Sigmoid colon (tissue), 7 donors: ENCODE measurements around the gene DNAH10. TPM values are rescaled to one million over a fixed set of nuclear protein-coding genes. Genes with fewer than 3 reads are reported as not detected.
"Not testable (repeated sequence)": the region's sequence is repeated elsewhere in the genome, so short reads cannot be mapped to it uniquely, and the experiment has no call there.

Experiments used
- DNase-seq: peaks from one replicate; pipeline ENCODE4 v3.0.0-alpha.2; 2019
- H3K27ac ChIP-seq, 4 donors: fragments of 200-600 bp; sonication (generic); one replicate each; pipeline ENCODE4 v1.5.1; 2016 to 2019; ENCODE audit warnings: mild to moderate bottlenecking in 1 of 4
- H3K27me3 ChIP-seq, 3 donors: fragments of 200-600 bp; sonication (generic); one replicate each; pipeline ENCODE4 v1.5.1; 2019; ENCODE audit warnings: mild to moderate bottlenecking in 1 of 3
- H3K36me3 ChIP-seq, 4 donors: fragments of 200-600 bp; sonication (generic); one replicate each; pipeline ENCODE4 v1.5.1; 2016 to 2019
- H3K4me1 ChIP-seq, 4 donors: fragments of 200-600 bp; sonication (generic); one replicate each; pipeline ENCODE4 v1.5.1; 2017 to 2019
- H3K4me3 ChIP-seq, 4 donors: fragments of 200-600 bp; sonication (generic); one replicate each; pipeline ENCODE4 v1.5.1; 2017 to 2019; ENCODE audit warnings: mild to moderate bottlenecking in 2 of 4, moderate library complexity in 1 of 4
- H3K9me3 ChIP-seq, 4 donors: fragments of 200-600 bp in 3 of 4; sonication (generic) in 3 of 4; one replicate each; pipeline versions ENCODE4 v1.5.1 to v1.6.1; 2013 to 2019
- EP300 ChIP-seq, 4 donors: sonication (generic); formaldehyde crosslinking; IDR thresholded peaks; one replicate each; pipeline ENCODE4 v1.6.1; 2017; ENCODE audit warnings: antibody characterized with exemption in 4 of 4
- POLR2A ChIP-seq, 2 donors: fragments of 450-650 bp; IDR thresholded peaks; one replicate each; pipeline ENCODE4 v1.6.1; 2016; ENCODE audit warnings: antibody characterized with exemption in 2 of 2, mild to moderate bottlenecking in 2 of 2, moderate library complexity in 2 of 2
- POLR2AphosphoS5 ChIP-seq, 4 donors: sonication (generic); formaldehyde crosslinking; IDR thresholded peaks; one replicate each; pipeline ENCODE4 v1.6.1; 2017; ENCODE audit warnings: antibody characterized with exemption in 4 of 4
- WGBS, 2 donors: extraction: QIAGEN DNeasy Blood & Tissue Kit; methylation state at CpG; one replicate each; pipeline ENCODE4 v1.1.7; 2013; 5-methylcytosine and 5-hydroxymethylcytosine counted together
- intact Hi-C: fragments of 100-400 bp; cut with DNase I; formaldehyde crosslinking; loops from one replicate; pipeline ENCODE4 v1.15.1; 2023
- polyA plus RNA-seq, 3 donors: library from polyadenylated mRNA; stranded (reverse); fragments of 200-250 nt; gene quantifications; one replicate each; pipeline ENCODE4 v1.2.3, GENCODE V29; 2013
- total RNA-seq, 4 donors: library from RNA; depleted of rRNA; stranded (reverse); fragments of >200 nt; gene quantifications; one replicate each; pipeline ENCODE4 v1.1.0, GENCODE V29; 2016
- TF ChIP-seq, protein P1 (sequence below), 4 experiments: fragments of 450-650 bp in 3 of 4; fragments of 200-600 bp in 1 of 4; IDR thresholded peaks; one replicate each; pipeline ENCODE4 v1.5.1; 2016 to 2019; ENCODE audit warnings: antibody characterized with exemption in 4 of 4, mild to moderate bottlenecking in 3 of 4, moderate library complexity in 2 of 4
- donor health status: healthy with polysubstance abuse.
- donor health status: Bipolar disorder and iron deficiency.
- donor health status: healthy.

Gene DNAH10
- total and polyA plus RNA-seq, 7 donors = under 0.01 to 0.29 (median 0.16) TPM; not detected in 4

DNA sequence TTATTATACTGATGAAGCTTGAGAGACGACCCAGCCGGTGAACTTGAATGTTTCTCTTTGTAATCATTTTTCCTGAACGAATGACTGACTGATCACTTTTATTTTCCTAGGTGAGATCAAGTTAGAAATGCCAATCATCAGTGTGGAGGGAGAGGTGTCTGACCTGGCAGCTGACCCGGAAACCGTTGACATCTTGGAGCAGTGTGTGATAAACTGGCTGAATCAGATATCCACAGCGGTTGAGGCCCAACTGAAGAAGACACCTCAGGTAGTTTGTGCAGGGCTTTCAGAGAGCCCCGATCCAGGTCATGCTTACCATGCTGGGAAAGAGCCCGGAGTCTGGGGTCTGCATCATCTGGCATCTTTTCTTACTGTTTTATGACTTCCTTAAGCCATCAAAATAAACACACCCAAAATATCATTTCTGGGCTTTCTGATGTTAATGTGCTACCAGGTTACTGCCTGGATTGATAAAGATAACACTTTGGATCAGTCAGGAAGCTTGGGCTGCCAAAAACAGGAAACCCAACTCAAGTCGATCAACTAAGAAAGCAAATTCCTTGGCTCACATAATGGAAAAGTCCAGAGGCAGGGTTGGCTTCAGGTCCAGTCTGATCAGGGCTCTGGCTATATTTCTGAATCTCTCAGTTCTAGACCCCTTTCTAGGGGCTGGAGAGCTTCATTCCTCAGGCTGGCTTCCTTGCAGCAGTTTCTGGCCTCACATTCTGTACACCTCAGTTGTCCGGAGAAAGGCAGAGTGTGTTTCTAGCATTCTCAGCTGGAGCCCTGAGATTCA lies 21.1 kb downstream of the DNAH10 start:
- Histone ChIP-seq H3K27me3 (no peaks in the 10 kb centered on the region), H3K4me1 (no peaks in the 10 kb centered on the region), H3K36me3 (no peaks in the 10 kb centered on the region), H3K27ac (no peak overlapping the region), H3K9me3 (no peaks in the 10 kb centered on the region), H3K4me3 (no peak overlapping the region)
- TF ChIP-seq POLR2AphosphoS5 (IDR thresholded peaks at IDR 0.05) = no peak
- no peak for TF ChIP-seq EP300 (IDR thresholded peaks at IDR 0.05)
- TF ChIP-seq, protein P1, sequence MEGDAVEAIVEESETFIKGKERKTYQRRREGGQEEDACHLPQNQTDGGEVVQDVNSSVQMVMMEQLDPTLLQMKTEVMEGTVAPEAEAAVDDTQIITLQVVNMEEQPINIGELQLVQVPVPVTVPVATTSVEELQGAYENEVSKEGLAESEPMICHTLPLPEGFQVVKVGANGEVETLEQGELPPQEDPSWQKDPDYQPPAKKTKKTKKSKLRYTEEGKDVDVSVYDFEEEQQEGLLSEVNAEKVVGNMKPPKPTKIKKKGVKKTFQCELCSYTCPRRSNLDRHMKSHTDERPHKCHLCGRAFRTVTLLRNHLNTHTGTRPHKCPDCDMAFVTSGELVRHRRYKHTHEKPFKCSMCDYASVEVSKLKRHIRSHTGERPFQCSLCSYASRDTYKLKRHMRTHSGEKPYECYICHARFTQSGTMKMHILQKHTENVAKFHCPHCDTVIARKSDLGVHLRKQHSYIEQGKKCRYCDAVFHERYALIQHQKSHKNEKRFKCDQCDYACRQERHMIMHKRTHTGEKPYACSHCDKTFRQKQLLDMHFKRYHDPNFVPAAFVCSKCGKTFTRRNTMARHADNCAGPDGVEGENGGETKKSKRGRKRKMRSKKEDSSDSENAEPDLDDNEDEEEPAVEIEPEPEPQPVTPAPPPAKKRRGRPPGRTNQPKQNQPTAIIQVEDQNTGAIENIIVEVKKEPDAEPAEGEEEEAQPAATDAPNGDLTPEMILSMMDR (IDR thresholded peaks at IDR 0.05) = no peak
- TF ChIP-seq POLR2A (IDR thresholded peaks at IDR 0.05) = no peak
- intact Hi-C loops = no loop called here
- DNase-seq = no peak
- WGBS, 2 donors = 87 to 89% methylated on average over 10 of the region's 10 CpGs

DNA sequence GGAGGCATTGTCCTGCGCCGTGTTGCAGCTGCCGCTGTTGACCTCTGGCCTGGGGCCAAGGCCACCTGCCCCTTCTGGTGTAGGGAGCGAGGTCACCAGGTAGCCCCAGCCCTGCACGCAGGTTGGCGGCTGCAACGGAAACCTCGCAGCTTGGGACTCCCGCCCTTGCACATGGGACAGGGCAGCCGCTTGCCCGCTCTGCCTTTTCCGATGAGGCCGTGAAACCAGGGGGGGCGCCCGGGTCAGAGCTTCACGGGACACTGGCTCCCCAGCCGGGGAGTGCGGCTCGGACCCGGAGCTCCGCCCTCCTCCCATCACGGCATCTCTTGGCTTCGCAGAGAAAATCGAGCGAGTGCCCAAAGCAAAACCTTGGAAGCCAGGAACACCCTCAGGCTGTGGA lies 25.4 kb downstream of the DNAH10 start:
- H3K27ac ChIP-seq = no peak overlapping the region
- no peaks in the 10 kb centered on the region for H3K27me3 ChIP-seq
- no peaks in the 10 kb centered on the region for H3K4me1 ChIP-seq
- intact Hi-C loops = no loop called here
- no peak overlapping the region for H3K4me3 ChIP-seq
- no peak for TF ChIP-seq POLR2AphosphoS5 (IDR thresholded peaks at IDR 0.05)
- TF ChIP-seq POLR2A (IDR thresholded peaks at IDR 0.05) = no peak
- TF ChIP-seq, protein P1 (IDR thresholded peaks at IDR 0.05) = no peak
- no peak for TF ChIP-seq EP300 (IDR thresholded peaks at IDR 0.05)
- no peak for DNase-seq
- 93% methylated on average over 25 of the region's 25 CpGs for WGBS, 2 donors
- H3K9me3 ChIP-seq = no peaks in the 10 kb centered on the region
- no peaks in the 10 kb centered on the region for H3K36me3 ChIP-seq

DNA sequence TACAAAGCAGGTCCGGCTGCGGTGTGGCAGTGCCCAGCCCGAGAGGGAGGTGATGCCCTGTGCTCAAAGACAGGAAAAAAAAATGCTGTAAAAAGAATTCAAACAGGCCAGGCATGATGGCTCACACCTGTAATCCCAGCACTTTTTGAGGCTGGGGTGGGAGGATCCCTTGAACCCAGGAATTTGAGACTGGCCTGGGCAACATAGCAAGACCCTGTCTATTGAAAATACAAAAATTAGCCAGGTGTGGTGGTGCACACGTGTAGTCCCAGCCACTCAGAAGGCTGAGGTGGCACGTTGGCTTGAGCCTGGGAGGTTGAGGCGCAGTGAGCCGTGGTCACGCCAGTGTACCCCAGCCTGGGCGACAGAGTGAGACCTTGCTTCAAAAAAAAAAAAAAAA lies 26.4 kb downstream of the DNAH10 start:
- intact Hi-C loops = no loop called here
- DNase-seq = no peak
- 73 to 89% methylated on average over 9 of the region's 9 CpGs for WGBS, 2 donors
- Histone ChIP-seq H3K4me1 (no peaks in the 10 kb centered on the region), H3K9me3 (no peaks in the 10 kb centered on the region), H3K4me3 (no peak overlapping the region), H3K36me3 (no peaks in the 10 kb centered on the region), H3K27me3 (no peaks in the 10 kb centered on the region), H3K27ac (no peak overlapping the region)
- TF ChIP-seq, protein P1 (IDR thresholded peaks at IDR 0.05) = no peak
- TF ChIP-seq EP300 (IDR thresholded peaks at IDR 0.05) (no peak), POLR2AphosphoS5 (IDR thresholded peaks at IDR 0.05) (no peak), POLR2A (IDR thresholded peaks at IDR 0.05) (no peak)

DNA sequence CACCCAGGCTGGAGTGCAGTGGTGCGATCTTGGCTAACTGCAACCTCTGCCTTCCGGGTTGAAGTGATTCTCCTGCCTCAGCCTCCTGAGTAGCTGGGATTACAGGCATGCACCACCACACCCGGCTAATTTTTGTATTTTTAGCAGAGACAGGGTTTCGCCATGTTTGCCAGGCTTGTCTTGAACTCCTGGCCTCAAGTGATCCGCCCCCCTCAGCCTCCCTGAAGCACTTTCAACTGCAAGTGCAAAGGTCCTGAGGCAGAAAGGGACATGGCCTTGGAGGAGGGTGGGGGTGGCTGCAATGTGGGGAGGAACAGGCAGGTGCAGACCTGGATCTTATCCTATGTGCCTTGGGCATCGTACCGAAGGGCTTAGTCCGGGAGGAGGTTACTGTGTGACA lies 27.3 kb downstream of the DNAH10 start:
- DNase-seq, H3K4me3 ChIP-seq, H3K4me1 ChIP-seq, H3K36me3 ChIP-seq, intact Hi-C loops, H3K27me3 ChIP-seq, H3K27ac ChIP-seq, H3K9me3 ChIP-seq: not testable (repeated sequence)
- WGBS, 2 donors = 92 to 94% methylated on average over 8 of the region's 8 CpGs

DNA sequence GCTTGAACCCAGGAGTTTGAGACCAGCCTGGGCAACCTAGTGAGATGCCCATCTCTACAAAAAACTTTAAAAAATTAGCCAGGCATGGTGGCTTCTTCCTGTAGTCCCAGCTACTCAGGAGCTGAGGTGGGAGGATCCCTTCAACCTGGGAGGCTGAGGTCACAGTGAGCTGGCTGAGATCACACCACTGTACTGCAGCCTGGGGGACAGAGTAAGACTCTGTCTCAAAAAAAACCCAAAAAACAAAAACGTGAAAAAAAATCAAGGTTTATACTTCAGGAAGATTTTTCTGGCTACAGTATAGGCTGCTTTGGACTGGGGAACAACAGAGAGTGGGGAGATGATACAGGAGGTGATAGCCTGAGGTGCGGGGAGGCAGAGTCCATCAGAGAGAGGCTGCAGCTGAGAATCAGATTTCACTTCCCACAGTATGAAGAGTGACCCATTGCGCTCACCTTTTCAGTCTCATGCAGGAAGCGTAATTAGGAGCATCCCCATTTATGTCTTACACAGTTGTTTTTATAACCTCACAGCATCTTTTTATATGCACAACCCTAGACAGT lies 28.9 kb downstream of the DNAH10 start:
- Histone ChIP-seq H3K36me3 (no peaks in the 10 kb centered on the region), H3K27ac (no peak overlapping the region), H3K27me3 (no peaks in the 10 kb centered on the region), H3K9me3 (no peaks in the 10 kb centered on the region), H3K4me3 (no peak overlapping the region), H3K4me1 (no peaks in the 10 kb centered on the region)
- no peak for DNase-seq
- intact Hi-C loops = no loop called here
- WGBS, 2 donors = 86 to 88% methylated on average over 4 of the region's 4 CpGs
- TF ChIP-seq POLR2AphosphoS5 (IDR thresholded peaks at IDR 0.05) = no peak
- no peak for TF ChIP-seq POLR2A (IDR thresholded peaks at IDR 0.05)
- TF ChIP-seq EP300 (IDR thresholded peaks at IDR 0.05) = no peak
- TF ChIP-seq, protein P1 (IDR thresholded peaks at IDR 0.05) = no peak
